Measurements from ENCODE around the gene LRRIQ3.

LRRIQ3 gene

DNA sequence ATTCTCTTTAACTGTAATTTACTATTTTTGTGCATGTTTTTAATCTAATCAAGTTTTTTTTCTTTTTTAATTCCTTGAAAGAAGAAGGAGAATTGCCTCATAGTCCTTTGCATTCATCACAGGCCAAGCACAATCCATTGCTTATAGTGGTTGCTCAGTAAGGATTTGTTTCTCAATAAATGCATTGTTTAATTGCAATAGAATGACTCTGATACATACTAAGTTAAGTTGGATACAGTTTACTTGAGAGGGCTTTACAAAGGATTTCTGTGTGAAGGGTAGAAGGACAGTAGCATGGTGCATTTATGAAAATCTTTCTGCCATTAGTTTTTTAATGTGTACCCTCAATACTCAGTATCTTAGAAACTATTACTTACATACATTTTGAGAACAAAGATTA is 186.2 kb downstream of the LRRIQ3 start:
- Histone ChIP-seq H3K9ac (ENCODE audit: low read depth in 1 of 2, low read length in 2 of 2) (no peak overlapping the region), H3K36me3 (ENCODE audit: control insufficient read depth in 1 of 2, insufficient read depth in 2 of 2, low read length in 2 of 2) (no peaks in the 10 kb centered on the region), H3K9me3 (ENCODE audit: control insufficient read depth in 1 of 2, low read length in 2 of 2) (no peaks in the 10 kb centered on the region), H3K4me3 (ENCODE audit: low read depth in 1 of 2, low read length in 2 of 2) (no peak overlapping the region), H3K27me3 (ENCODE audit: control insufficient read depth in 1 of 2, insufficient read depth in 2 of 2, low read length in 2 of 2) (no peaks in the 10 kb centered on the region), H3K27ac (ENCODE audit: low read depth, low read length) (no peak overlapping the region), H3K4me1 (ENCODE audit: control insufficient read depth in 1 of 2, insufficient read depth in 2 of 2, low read length in 2 of 2) (no peaks in the 10 kb centered on the region)

DNA sequence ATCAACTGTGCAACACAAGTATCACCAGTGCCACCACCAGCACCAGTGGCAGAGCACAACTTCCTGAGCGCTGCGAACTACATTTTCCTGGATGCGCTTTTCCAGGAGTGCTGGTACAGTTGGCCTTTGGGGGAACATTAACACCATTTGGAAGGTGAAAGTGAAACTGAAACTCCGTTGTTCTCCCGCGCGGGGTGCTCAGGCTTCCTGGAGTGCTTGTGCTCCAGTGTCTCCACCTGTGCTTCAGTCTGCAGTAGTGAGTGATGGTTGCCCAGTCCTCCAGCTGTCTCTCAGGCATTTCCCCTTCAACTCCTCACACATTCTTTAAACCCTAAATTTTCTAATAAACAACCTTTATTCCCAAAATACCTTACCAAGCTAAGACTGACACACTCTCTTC is 187.8 kb downstream of the LRRIQ3 start:
- Histone ChIP-seq H3K27ac (ENCODE audit: low read depth, low read length) (no peak overlapping the region), H3K9me3 (ENCODE audit: control insufficient read depth in 1 of 2, low read length in 2 of 2) (no peaks in the 10 kb centered on the region), H3K9ac (ENCODE audit: low read depth in 1 of 2, low read length in 2 of 2) (no peak overlapping the region), H3K4me1 (ENCODE audit: control insufficient read depth in 1 of 2, insufficient read depth in 2 of 2, low read length in 2 of 2) (no peaks in the 10 kb centered on the region), H3K4me3 (ENCODE audit: low read depth in 1 of 2, low read length in 2 of 2) (peak overlapping the region in 1 of 2 donors; percentile 52), H3K27me3 (ENCODE audit: control insufficient read depth in 1 of 2, insufficient read depth in 2 of 2, low read length in 2 of 2) (no peaks in the 10 kb centered on the region), H3K36me3 (ENCODE audit: control insufficient read depth in 1 of 2, insufficient read depth in 2 of 2, low read length in 2 of 2) (no peaks in the 10 kb centered on the region)

DNA sequence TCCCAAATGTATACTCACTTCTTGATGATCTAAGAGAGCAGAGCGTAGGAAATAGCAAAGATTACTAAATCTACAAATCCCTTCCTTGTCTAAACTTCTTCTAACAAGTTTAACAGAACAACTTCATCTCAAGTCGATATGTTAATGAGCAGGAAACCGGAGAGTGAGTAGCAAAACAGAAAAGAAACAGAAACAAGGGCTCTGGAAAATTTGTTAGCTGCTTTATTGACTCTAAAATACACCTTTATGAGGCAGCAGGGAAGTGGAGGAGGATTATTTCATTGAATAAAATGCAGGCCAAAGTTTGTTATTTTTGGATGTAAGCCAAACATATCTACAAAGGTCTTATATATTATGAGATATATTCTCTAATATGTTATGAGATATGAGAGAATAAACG is 192.4 kb downstream of the LRRIQ3 start:
- Histone ChIP-seq H3K4me1 (ENCODE audit: control insufficient read depth in 1 of 2, insufficient read depth in 2 of 2, low read length in 2 of 2) (no peaks in the 10 kb centered on the region), H3K4me3 (ENCODE audit: low read depth in 1 of 2, low read length in 2 of 2) (no peak overlapping the region), H3K36me3 (ENCODE audit: control insufficient read depth in 1 of 2, insufficient read depth in 2 of 2, low read length in 2 of 2) (no peaks in the 10 kb centered on the region), H3K27me3 (ENCODE audit: control insufficient read depth in 1 of 2, insufficient read depth in 2 of 2, low read length in 2 of 2) (no peaks in the 10 kb centered on the region), H3K9ac (ENCODE audit: low read depth in 1 of 2, low read length in 2 of 2) (no peak overlapping the region), H3K9me3 (ENCODE audit: control insufficient read depth in 1 of 2, low read length in 2 of 2) (no peaks in the 10 kb centered on the region), H3K27ac (ENCODE audit: low read depth, low read length) (no peak overlapping the region)

DNA sequence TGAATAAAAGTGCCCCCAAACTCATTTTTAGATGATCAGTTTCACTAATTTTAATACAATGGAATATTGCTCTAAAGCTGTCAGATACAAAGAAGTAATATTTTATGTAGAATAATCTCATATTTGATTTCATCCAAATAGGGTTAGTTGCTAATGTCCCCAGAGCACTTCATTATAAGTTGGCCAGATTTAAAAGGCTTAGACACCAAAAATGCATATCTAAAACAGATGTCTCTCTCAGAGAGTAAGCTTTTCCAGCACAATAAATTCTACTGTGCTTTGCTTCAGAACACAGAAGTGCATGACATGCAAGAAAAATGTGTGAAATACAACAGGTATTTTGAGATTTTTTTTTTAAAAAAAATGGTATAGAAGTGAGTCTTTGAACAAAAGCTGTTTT is 194.2 kb downstream of the LRRIQ3 start:
- no peak overlapping the region for H3K4me3 ChIP-seq (ENCODE audit: low read depth in 1 of 2, low read length in 2 of 2)
- no peak overlapping the region for H3K27ac ChIP-seq (ENCODE audit: low read depth, low read length)
- no peaks in the 10 kb centered on the region for H3K4me1 ChIP-seq (ENCODE audit: control insufficient read depth in 1 of 2, insufficient read depth in 2 of 2, low read length in 2 of 2)

DNA sequence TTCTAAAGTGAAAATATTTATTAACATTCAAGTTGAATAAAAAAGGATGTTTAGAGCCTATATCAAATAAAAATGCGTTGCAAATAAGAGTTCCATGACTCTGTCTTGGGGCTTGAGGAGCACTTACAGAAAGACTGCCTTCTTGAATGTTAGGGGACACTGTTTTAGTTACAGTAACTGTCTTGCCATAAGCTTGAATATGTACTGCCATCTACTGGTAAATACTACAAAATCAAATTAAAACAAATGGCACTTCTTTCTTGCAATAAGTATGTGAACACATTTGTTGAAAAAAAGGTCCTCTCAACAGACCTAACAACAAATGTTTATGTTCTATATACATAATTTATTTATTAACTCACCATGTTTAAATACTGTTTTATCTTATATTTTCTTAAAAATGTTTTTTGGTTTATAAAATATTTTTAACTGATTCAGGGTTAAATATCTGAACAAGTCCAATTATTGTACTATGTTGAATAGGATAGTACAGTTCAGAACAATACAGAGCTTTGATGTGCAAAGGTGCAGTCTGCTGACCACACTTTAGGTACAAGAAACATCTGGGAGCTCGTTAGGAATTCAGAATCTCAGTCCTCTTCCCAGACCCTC is 199.5 kb downstream of the LRRIQ3 start:
- no peaks in the 10 kb centered on the region for H3K4me1 ChIP-seq (ENCODE audit: control insufficient read depth in 1 of 2, insufficient read depth in 2 of 2, low read length in 2 of 2)
- no peaks in the 10 kb centered on the region for H3K36me3 ChIP-seq (ENCODE audit: control insufficient read depth in 1 of 2, insufficient read depth in 2 of 2, low read length in 2 of 2)
- H3K27me3 ChIP-seq (ENCODE audit: control insufficient read depth in 1 of 2, insufficient read depth in 2 of 2, low read length in 2 of 2) = no peaks in the 10 kb centered on the region
- H3K9ac ChIP-seq (ENCODE audit: low read depth in 1 of 2, low read length in 2 of 2) = no peak overlapping the region
- no peak overlapping the region for H3K27ac ChIP-seq (ENCODE audit: low read depth, low read length)
- H3K9me3 ChIP-seq (ENCODE audit: control insufficient read depth in 1 of 2, low read length in 2 of 2) = no peaks in the 10 kb centered on the region
- H3K4me3 ChIP-seq (ENCODE audit: low read depth in 1 of 2, low read length in 2 of 2) = no peak overlapping the region

More for the DNA sequence above, 194.2 kb downstream of the LRRIQ3 start:
- no peaks in the 10 kb centered on the region for H3K9me3 ChIP-seq (ENCODE audit: control insufficient read depth in 1 of 2, low read length in 2 of 2)
- H3K27me3 ChIP-seq (ENCODE audit: control insufficient read depth in 1 of 2, insufficient read depth in 2 of 2, low read length in 2 of 2) = no peaks in the 10 kb centered on the region
- no peaks in the 10 kb centered on the region for H3K36me3 ChIP-seq (ENCODE audit: control insufficient read depth in 1 of 2, insufficient read depth in 2 of 2, low read length in 2 of 2)
- no peak overlapping the region for H3K9ac ChIP-seq (ENCODE audit: low read depth in 1 of 2, low read length in 2 of 2)

DNA sequence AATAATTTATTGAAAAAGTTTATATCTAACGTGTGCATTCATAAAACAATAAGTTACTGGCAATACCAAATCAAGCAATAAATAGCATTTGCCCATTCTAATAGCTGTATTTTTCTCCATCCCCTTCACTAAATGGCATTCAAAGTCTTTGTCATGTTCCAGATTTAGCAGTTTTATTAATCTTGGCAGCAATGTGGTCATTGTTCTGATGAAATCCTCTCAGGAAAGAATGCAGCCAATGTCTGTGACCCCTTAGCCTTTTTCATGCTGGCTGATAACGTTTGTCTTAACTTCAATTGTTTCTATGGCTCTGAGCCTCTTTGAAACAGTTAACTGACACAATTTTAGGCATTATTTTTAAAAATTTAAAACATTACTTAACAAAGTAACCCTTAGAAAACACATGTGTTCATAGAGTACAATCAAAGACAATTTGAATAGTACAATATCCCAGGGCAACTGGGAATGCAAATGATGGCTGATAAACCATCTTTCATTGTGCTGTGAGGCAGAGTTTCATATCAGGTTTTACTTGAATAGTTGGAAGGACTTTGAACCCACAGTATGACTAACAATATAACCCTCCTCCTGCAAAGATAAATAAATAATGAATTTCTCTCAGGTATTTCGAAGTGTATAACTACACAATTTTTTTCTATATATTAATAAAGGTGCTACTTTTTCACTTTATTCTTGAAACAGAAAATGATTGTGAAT is 217.5 kb downstream of the LRRIQ3 start:
- Histone ChIP-seq H3K36me3 (ENCODE audit: control insufficient read depth in 1 of 2, insufficient read depth in 2 of 2, low read length in 2 of 2) (no peaks in the 10 kb centered on the region), H3K9ac (ENCODE audit: low read depth in 1 of 2, low read length in 2 of 2) (no peak overlapping the region), H3K9me3 (ENCODE audit: control insufficient read depth in 1 of 2, low read length in 2 of 2) (no peaks in the 10 kb centered on the region), H3K4me1 (ENCODE audit: control insufficient read depth in 1 of 2, insufficient read depth in 2 of 2, low read length in 2 of 2) (peaks cover 4 to 15% of the 10 kb centered on the region in 2 donors), H3K27me3 (ENCODE audit: control insufficient read depth in 1 of 2, insufficient read depth in 2 of 2, low read length in 2 of 2) (no peaks in the 10 kb centered on the region), H3K4me3 (ENCODE audit: low read depth in 1 of 2, low read length in 2 of 2) (no peak overlapping the region), H3K27ac (ENCODE audit: low read depth, low read length) (no peak overlapping the region)

DNA sequence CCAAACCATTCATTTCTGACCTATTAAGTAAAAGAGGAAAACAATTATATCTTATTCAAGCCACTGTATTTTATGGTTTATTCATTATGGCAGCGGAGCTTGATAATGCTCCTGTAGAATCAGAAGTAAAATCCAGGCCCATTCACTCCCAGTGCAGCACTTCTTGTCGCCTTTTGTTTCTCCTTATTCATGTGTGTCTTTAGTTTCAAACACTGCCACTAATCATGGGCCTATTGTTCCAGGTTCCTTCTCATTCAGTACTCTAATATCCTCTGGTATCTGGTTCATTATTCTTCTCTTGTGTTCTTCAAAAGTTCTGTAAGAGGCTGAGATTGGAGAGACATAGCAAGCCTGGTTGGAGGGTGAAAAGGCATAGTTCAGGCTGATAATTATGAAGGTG is 218.3 kb downstream of the LRRIQ3 start:
- Histone ChIP-seq H3K27ac (ENCODE audit: low read depth, low read length) (no peak overlapping the region), H3K9me3 (ENCODE audit: control insufficient read depth in 1 of 2, low read length in 2 of 2) (no peaks in the 10 kb centered on the region)

DNA sequence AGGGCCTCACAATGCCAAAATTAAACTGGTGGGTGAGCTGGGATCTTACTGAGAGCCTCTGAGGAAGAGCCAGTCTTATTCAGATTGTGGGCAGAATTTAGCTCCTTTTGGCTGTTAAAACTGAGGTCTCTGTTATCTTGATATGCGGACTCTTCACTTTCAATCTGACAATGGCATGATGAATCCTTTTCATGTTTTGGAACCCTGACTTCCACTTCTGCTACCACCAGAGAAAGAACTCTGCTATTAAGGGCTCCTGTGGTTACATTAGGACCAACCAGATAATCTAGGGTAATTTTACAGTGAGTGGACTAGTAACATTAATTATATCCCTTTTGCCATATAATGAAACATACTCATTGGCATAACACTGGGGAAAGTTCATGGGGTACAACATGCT is 219.0 kb downstream of the LRRIQ3 start:
- Histone ChIP-seq H3K4me3 (ENCODE audit: low read depth in 1 of 2, low read length in 2 of 2) (no peak overlapping the region), H3K4me1 (ENCODE audit: control insufficient read depth in 1 of 2, insufficient read depth in 2 of 2, low read length in 2 of 2) (peaks cover 4 to 15% of the 10 kb centered on the region in 2 donors), H3K9me3 (ENCODE audit: control insufficient read depth in 1 of 2, low read length in 2 of 2) (no peaks in the 10 kb centered on the region), H3K9ac (ENCODE audit: low read depth in 1 of 2, low read length in 2 of 2) (no peak overlapping the region), H3K36me3 (ENCODE audit: control insufficient read depth in 1 of 2, insufficient read depth in 2 of 2, low read length in 2 of 2) (no peaks in the 10 kb centered on the region), H3K27ac (ENCODE audit: low read depth, low read length) (no peak overlapping the region), H3K27me3 (ENCODE audit: control insufficient read depth in 1 of 2, insufficient read depth in 2 of 2, low read length in 2 of 2) (no peaks in the 10 kb centered on the region)

More for the DNA sequence above, 218.3 kb downstream of the LRRIQ3 start:
- Histone ChIP-seq H3K36me3 (ENCODE audit: control insufficient read depth in 1 of 2, insufficient read depth in 2 of 2, low read length in 2 of 2) (no peaks in the 10 kb centered on the region), H3K9ac (ENCODE audit: low read depth in 1 of 2, low read length in 2 of 2) (no peak overlapping the region), H3K27me3 (ENCODE audit: control insufficient read depth in 1 of 2, insufficient read depth in 2 of 2, low read length in 2 of 2) (no peaks in the 10 kb centered on the region), H3K4me1 (ENCODE audit: control insufficient read depth in 1 of 2, insufficient read depth in 2 of 2, low read length in 2 of 2) (peaks cover 4 to 15% of the 10 kb centered on the region in 2 donors), H3K4me3 (ENCODE audit: low read depth in 1 of 2, low read length in 2 of 2) (no peak overlapping the region)

Data from duodenal mucosa (tissue), 2 donors.